Frontal cortex (tissue), 4 donors: Measurements from ENCODE around the gene UBTD2. TPM values are rescaled to one million over a fixed set of nuclear protein-coding genes. Genes with fewer than 3 reads are reported as not detected.
"Not testable (repeated sequence)": the region's sequence is repeated elsewhere in the genome, so short reads cannot be mapped to it uniquely, and the experiment has no call there.

Experiments used
- DNase-seq, 2 donors: peaks; one replicate each; pipeline ENCODE4 v3.0.0; 2012; ENCODE audit warnings: low spot score in 2 of 2
- FAIRE-seq: peaks from 2 replicates; lab custom pipeline; 2012; peaks lifted over from hg19 to GRCh38; lab: Jason Lieb, UNC
- total RNA-seq: library from RNA; depleted of rRNA; stranded (reverse); fragments of >200 nt; gene quantifications from one replicate; pipeline ENCODE4 v1.2.3, GENCODE V29; 2014
- donor health status: control.
- donor health status: control.
- donor health status: control.

Gene UBTD2
- total RNA-seq, 1 donor from 2014 or later: 67.3 TPM

GRCh38 chr5:172293745-172294342 is 10.3 kb upstream of the UBTD2 start:
- FAIRE-seq: no peak

DNA sequence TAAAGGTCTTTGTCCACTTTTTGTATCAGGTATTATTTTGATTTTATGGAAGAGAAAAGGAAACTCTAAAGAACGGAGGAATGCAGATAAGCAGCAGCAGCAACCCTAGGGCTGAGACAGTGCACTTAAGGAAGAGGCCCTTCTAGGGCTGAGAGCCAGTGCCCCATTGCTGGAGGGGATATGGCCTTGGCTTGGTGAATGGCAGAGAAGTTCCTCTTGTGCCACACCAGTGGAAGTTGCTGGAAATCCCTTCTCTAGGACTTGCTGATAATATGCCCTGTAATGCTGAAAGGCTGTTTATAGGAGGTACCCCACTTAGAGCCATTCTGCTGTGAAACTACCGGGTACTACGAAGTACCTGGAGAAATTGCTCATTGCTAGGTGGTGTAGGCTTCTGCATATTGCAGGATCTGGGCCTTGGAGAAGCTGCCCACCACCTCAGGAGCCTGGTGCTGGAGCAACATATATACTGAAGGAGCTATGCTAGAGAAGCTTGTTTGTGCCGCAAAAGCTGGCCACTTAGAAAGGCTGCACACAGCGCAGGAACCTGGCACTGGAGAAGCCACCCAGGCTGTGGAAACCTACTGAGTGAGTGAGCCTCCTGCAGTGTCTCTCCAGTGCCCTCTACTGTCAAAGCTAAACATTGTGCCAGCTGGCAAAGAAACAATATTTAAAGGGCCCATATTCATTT is 9.6 kb upstream of the UBTD2 start:
- FAIRE-seq: no peak
- peak; percentile 36 to 65 for DNase-seq

More at GRCh38 chr5:172293745-172294342, 10.3 kb upstream of the UBTD2 start:
- DNase-seq: no peak

- FAIRE-seq: not testable (repeated sequence)
Measured at GRCh38 chr5:172291837-172292236, 8.3 kb upstream of the UBTD2 start.

GRCh38 chr5:172288465-172288864 is 4.9 kb upstream of the UBTD2 start:
- no peak for DNase-seq
- no peak for FAIRE-seq

More at GRCh38 chr5:172291837-172292236, 8.3 kb upstream of the UBTD2 start:
- DNase-seq: not testable (repeated sequence)

GRCh38 chr5:172287140-172287539 is 3.6 kb upstream of the UBTD2 start:
- not testable (repeated sequence) for DNase-seq, FAIRE-seq

GRCh38 chr5:172285226-172286143 is 1.9 kb upstream of the UBTD2 start:
- DNase-seq (peak in 1 of 2 donors; percentile 14), FAIRE-seq (no peak)

GRCh38 chr5:172284611-172284980 is 1.0 kb upstream of the UBTD2 start:
- DNase-seq: peak in 1 of 2 donors; percentile 16
- FAIRE-seq: no peak

DNA sequence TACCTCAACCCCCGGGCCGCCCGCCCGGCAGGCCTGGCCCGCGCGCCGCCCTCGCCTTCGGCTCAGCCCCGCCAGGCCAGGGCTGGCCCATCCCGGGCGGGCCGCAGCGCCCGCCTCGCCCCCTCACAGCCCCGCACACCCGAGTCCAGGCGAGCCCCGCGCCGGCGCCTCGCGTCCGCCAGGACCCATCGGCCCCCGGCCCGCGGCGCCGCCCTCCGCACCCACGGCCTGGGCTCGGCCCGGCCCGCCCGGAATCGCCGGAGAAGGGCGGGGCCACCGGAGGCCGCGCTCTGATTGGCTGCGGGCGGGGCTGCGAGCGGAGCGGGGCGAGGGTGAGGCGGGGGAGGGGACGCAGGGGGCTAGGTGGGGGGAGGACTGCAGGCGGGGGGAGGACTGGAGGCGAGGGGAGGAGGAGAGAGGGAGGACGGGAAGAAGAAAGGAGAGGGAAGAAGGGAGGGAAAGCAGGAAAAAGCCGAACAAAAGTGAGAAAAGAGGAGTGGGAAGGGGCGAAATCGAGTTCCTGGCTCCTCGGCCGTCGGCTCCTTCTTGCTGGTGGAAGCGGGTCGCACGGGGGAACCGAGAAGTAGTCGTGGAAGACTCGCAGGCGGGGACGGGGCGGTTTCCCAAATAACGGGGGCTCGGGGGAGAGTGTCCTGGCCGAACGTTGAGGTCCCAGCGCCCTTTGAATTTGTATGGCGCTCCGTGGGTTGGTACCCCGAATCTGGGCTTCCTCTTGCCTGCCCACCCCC is 472 bp upstream of the UBTD2 start:
- peak; percentile 92 to 97 for DNase-seq
- FAIRE-seq: no peak

GRCh38 chr5:172282272-172283019 is 1.1 kb downstream of the UBTD2 start:
- FAIRE-seq (no peak), DNase-seq (no peak)

DNA sequence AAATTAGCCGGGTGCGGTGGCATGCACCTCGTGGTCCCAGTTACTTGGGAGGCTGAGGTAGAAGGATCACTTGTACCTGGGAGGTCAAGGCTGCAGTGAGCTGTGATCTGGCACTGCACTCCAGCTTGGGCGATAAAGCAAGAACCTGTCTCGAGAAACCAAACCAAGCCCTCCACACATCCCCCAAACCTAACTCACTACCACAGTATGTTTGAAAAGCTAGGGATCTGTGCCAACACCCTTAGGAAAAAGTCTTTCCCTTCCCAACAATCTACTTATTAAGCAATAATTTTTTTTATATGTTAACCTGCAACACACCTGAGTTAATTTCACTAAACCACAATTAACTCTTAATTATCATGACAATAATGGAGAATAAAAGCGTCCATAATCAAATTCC is 2.2 kb downstream of the UBTD2 start:
- no peak for FAIRE-seq

GRCh38 chr5:172280929-172281328 is 2.6 kb downstream of the UBTD2 start:
- FAIRE-seq (no peak), DNase-seq (no peak)

More for the DNA sequence above, 2.2 kb downstream of the UBTD2 start:
- no peak for DNase-seq

DNA sequence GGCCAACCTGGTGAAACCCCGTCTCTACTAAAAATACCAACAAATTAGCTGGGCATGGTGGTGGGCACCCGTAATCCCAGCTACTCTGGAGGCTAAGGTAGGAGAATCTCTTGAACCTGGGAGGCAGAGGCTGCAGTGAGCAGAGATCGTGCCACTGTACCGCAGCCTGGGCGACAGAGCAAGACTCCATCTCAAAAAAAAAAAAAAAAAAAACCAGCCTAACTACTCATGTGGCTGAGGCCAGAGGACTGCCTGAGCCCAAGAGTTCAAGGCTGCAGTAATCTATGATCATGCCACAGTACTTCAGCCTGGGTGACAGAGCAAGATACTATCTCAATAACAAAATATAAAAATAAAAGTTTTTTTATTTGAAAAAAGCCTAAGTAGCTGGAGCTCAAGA is 3.2 kb downstream of the UBTD2 start:
- no peak for FAIRE-seq
- DNase-seq: no peak

- DNase-seq (no peak), FAIRE-seq (no peak)
Measured at GRCh38 chr5:172278356-172278755, 5.2 kb downstream of the UBTD2 start.

DNA sequence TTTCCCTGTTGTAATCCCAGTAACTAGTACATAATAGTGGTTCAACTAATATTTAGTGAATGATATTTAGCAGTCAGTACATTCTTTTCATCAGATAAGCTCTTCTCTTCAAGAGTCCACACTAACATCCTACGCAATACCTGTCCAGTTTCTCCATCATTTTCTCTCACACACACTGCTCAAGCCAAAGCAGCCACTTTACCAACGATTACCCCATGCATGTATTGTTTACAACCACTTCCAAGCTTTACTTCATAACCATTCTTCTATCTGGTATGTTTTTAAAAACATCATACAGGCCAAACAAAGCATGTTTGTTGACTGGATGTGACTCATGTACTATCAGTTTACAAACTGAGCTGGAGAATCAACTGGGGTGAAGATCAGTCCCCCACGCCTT is 7.3 kb downstream of the UBTD2 start:
- FAIRE-seq: no peak

GRCh38 chr5:172274951-172275753 is 8.4 kb downstream of the UBTD2 start:
- FAIRE-seq: no peak
- DNase-seq: no peak

More for the DNA sequence above, 7.3 kb downstream of the UBTD2 start:
- DNase-seq: no peak

GRCh38 chr5:172267943-172268342 is 15.6 kb downstream of the UBTD2 start:
- DNase-seq (no peak), FAIRE-seq (no peak)

- DNase-seq: no peak
- FAIRE-seq: no peak
Measured at GRCh38 chr5:172266676-172267092, 16.9 kb downstream of the UBTD2 start.

- DNase-seq: no peak
- no peak for FAIRE-seq
Measured at GRCh38 chr5:172266071-172266675, 17.4 kb downstream of the UBTD2 start.
